Activated CD8-positive, alpha-beta memory T cell treated with anti-CD3 and anti-CD28 coated beads for 24 hours (primary cell): ENCODE results near the gene SLC35F4.
"Not testable (repeated sequence)": the region's sequence is repeated elsewhere in the genome, so short reads cannot be mapped to it uniquely, and the experiment has no call there.

Experiments used
- DNase-seq: peaks from one replicate; pipeline ENCODE4 v3.0.0-alpha.2; 2020

The SLC35F4 gene

GRCh38 chr14:57771801-57772200, 94.1 kb downstream of the SLC35F4 start:
- no peak for DNase-seq

- no peak for DNase-seq
Measured at GRCh38 chr14:57769863-57770523, 95.9 kb downstream of the SLC35F4 start.

- no peak for DNase-seq
Measured at GRCh38 chr14:57761800-57762199, 104.1 kb downstream of the SLC35F4 start.

GRCh38 chr14:57760896-57761295, 105.0 kb downstream of the SLC35F4 start:
- no peak for DNase-seq

- DNase-seq: no peak
Measured at GRCh38 chr14:57755018-57755521, 110.8 kb downstream of the SLC35F4 start.

- no peak for DNase-seq
Measured at GRCh38 chr14:57754527-57754926, 111.4 kb downstream of the SLC35F4 start.

GRCh38 chr14:57753821-57754220, 112.1 kb downstream of the SLC35F4 start:
- DNase-seq: no peak

- DNase-seq: not testable (repeated sequence)
Measured at GRCh38 chr14:57752142-57752695, 113.7 kb downstream of the SLC35F4 start.

GRCh38 chr14:57751400-57751799, 114.5 kb downstream of the SLC35F4 start:
- DNase-seq: no peak

- DNase-seq: no peak
Measured at GRCh38 chr14:57749267-57749666, 116.6 kb downstream of the SLC35F4 start.

- no peak for DNase-seq
Measured at GRCh38 chr14:57748279-57748678, 117.6 kb downstream of the SLC35F4 start.

- no peak for DNase-seq
Measured at GRCh38 chr14:57747036-57747435, 118.9 kb downstream of the SLC35F4 start.

- DNase-seq: no peak
Measured at GRCh38 chr14:57746563-57746962, 119.3 kb downstream of the SLC35F4 start.

- no peak for DNase-seq
Measured at GRCh38 chr14:57739516-57739915, 126.4 kb downstream of the SLC35F4 start.

- no peak for DNase-seq
Measured at GRCh38 chr14:57737598-57737997, 128.3 kb downstream of the SLC35F4 start.

GRCh38 chr14:57736391-57736790, 129.5 kb downstream of the SLC35F4 start:
- DNase-seq: no peak

- DNase-seq: no peak
Measured at GRCh38 chr14:57735276-57735675, 130.6 kb downstream of the SLC35F4 start.

GRCh38 chr14:57732463-57733285, 133.2 kb downstream of the SLC35F4 start:
- no peak for DNase-seq

- no peak for DNase-seq
Measured at GRCh38 chr14:57729208-57730187, 136.4 kb downstream of the SLC35F4 start.

- no peak for DNase-seq
Measured at GRCh38 chr14:57725399-57726077, 140.4 kb downstream of the SLC35F4 start.

- not testable (repeated sequence) for DNase-seq
Measured at GRCh38 chr14:57722141-57722540, 143.8 kb downstream of the SLC35F4 start.

GRCh38 chr14:57714487-57714931, 151.4 kb downstream of the SLC35F4 start:
- no peak for DNase-seq
